ENCODE measurements around the gene ZNF814. TPM values are rescaled to one million over a fixed set of nuclear protein-coding genes. Genes with fewer than 3 reads are reported as not detected.
"Not testable (repeated sequence)": the region's sequence is repeated elsewhere in the genome, so short reads cannot be mapped to it uniquely, and the experiment has no call there.

Gene ZNF814
- total RNA-seq, 2 donors from 2014 or later = 12.1 to 18.1 TPM

DNA sequence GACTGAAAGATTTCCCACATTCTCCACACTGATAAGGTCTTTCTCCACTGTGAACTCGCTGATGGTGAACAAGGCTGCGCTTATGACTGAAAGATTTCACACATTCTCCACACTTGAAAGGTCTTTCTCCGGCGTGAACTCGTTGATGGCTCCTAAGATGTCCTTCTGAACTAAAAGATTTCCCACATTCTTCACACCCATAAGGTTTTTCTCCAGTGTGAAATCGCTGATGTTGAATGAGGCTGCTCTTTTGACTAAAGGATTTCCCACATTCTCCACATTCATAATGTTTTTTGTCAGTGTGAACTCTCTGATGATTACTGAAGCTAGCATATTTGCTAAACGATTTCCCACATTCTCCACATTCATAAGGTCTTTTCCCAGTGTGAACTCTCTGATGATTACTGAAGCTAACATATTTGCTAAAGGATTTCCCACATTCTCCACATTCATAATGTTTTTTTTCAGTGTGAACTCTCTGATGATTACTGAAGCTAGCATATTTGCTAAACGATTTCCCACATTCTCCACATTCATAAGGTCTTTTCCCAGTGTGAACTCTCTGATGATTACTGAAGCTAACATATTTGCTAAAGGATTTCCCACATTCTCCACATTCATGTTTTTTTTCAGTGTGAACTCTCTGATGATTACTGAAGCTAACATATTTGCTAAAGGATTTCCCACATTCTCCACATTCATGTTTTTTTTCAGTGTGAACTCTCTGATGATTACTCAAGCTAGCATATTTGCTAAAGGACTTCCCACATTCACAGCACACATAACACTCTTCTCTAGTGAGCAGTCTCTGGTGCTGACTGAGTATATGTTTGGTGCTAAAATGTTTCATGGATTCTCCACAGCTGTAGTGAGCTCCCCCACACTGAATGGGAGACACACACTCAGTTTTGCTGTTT is 14.7 kb downstream of the ZNF814 start:
- not testable (repeated sequence) for DNase-seq (ENCODE audit: low spot score in 2 of 2); H3K27ac Mint-ChIP-seq; ATAC-seq
- H3K9me3 Mint-ChIP-seq = peaks cover 37 to 48% of the 10 kb centered on the region in 2 donors
- H3K36me3 Mint-ChIP-seq = peaks cover 86 to 93% of the 10 kb centered on the region in 2 donors

DNA sequence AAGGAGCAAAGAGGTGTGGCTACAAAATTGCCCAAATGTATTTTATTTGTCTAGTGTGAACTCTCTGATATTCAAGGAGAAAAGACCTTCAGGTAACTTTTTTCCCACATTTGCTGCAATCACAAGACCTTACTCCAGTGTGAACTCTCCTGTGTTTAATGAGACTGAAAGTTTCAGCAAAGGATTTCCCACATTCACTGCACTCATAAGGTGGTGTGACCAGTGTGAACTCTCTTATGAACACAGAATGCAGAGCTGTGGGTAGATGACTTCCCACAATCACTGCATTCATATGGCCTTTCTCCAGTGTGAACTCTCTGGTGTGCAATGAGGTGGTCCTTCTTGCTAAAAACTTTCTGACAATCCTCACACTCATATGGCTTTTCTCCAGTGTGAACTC is 16.4 kb downstream of the ZNF814 start:
- peaks cover 78 to 93% of the 10 kb centered on the region in 2 donors for H3K36me3 Mint-ChIP-seq
- no peak overlapping the region for H3K27ac Mint-ChIP-seq
- H3K9me3 Mint-ChIP-seq = peaks cover 34 to 48% of the 10 kb centered on the region in 2 donors
- no peak for ATAC-seq
- DNase-seq (ENCODE audit: low spot score in 2 of 2) = no peak

DNA sequence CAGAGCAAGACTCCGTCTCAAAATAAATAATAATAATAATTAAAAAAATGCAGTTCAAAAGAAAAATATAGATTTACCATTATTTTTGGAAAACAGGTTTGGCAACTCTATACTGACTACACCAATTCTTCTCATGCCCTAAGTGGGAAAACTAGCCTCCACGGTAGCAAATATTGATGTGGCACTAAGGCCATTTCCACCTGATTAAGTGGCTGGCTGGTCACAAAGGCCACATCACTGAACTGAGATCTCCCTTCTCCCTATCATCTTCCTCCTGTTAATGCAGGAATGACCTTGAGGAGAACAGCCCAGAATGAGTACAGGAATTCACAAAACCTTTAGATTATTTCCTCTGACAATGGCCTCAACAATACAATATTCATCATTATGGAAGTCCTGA is 18.6 kb downstream of the ZNF814 start:
- DNase-seq (ENCODE audit: low spot score in 2 of 2) (no peak), ATAC-seq (no peak)
- Mint-ChIP-seq H3K27ac (no peak overlapping the region), H3K36me3 (peaks cover 59 to 92% of the 10 kb centered on the region in 2 donors), H3K9me3 (peaks cover 22 to 35% of the 10 kb centered on the region in 2 donors)

DNA sequence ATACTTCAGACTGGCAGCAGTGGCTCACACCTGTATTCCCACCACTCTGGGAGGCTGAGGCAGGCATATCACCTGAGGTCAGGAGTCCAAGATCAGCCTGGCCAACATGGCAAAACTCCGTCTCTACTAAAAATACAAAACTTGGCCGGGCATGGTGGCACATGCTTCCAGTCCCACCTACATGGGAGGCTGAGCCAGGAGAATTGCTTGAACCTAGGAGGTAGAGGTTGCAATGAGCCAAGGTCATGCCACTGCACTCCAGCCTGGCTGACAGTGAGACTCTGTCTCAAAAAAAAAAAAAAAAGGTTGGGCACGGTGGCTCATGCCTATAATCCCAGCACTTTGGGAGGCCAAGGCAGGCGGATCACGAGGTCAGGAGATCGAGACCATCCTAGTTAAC is 19.2 kb downstream of the ZNF814 start:
- not testable (repeated sequence) for DNase-seq (ENCODE audit: low spot score in 2 of 2); H3K27ac Mint-ChIP-seq; ATAC-seq
- peaks cover 25 to 37% of the 10 kb centered on the region in 2 donors for H3K9me3 Mint-ChIP-seq
- peaks cover 59 to 93% of the 10 kb centered on the region in 2 donors for H3K36me3 Mint-ChIP-seq

DNA sequence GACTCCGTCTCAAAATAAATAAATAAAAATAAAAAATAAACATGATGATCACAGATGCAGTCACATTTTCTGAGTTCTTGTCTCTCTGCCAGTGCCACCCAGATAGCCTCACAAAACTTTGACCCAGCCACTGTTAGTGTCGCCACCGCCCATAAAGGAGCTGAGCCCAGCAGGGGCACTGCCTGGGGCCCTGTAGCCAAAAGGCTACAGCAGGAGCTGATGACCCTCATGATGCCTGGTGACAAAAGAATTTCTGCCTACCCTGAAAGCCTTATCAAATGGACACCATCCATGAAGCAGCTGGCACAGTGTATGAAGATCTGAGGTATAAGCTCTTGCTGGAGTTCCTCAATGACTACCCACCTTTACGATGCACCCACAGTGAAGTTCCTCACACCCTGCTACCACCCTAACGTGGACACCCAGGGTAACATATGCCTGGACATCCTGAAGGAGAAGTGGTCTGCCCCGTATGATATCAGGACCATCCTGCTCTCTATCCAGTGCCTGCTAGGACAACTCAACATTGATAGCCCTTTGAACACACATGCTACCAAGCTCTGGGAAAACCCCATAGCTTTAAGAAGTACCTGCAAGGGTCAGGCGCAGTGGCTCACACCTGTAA is 20.9 kb downstream of the ZNF814 start:
- no peak overlapping the region for H3K27ac Mint-ChIP-seq
- H3K36me3 Mint-ChIP-seq = peaks cover 55 to 91% of the 10 kb centered on the region in 2 donors
- H3K9me3 Mint-ChIP-seq = peaks cover 12 to 24% of the 10 kb centered on the region in 2 donors
- no peak for DNase-seq (ENCODE audit: low spot score in 2 of 2)
- no peak for ATAC-seq

DNA sequence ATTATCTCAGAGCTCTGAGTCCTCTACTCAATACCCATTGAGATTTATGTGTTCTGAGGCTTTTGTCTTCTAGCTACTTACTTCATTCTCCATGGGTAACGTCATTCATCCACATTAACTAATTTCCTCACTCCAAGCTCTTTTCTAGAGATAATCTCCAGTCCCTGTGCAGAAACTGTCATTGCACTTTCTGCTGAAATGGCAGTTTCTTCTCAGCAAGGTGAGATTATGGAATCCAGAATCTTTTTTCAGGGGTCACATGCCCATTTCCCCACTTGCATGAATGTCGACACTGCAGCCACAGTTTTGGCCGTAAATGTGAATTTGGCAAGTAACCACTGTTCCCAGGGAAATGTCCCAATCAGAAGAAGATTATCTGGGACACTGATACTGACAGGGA is 26.5 kb downstream of the ZNF814 start:
- not testable (repeated sequence) for ATAC-seq; H3K27ac Mint-ChIP-seq; DNase-seq (ENCODE audit: low spot score in 2 of 2)
- Mint-ChIP-seq H3K9me3 (peaks cover 23 to 31% of the 10 kb centered on the region in 2 donors), H3K36me3 (peaks cover 62 to 93% of the 10 kb centered on the region in 2 donors)

DNA sequence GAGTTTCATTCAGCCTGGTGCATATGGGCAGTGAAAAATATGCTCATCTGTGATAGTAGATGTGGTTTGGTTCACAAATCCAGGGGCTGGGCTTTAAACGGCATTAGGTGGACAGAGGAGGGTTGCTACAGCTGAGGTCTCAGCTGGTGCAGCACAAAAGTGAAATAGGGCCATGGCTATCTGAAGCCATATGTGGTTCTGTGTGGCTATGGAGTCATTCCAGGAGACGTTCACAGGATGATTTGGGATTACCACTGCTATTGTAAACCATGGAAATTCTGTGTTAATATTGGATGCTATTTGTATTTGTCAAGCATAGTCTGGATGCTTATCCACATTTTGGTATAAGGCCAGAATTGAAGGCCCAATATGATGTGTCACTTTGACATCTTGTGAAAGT is 34.7 kb downstream of the ZNF814 start:
- DNase-seq (ENCODE audit: low spot score in 2 of 2); ATAC-seq; H3K27ac Mint-ChIP-seq: not testable (repeated sequence)
- Mint-ChIP-seq H3K9me3 (peaks cover 11 to 24% of the 10 kb centered on the region in 2 donors), H3K36me3 (peaks cover 65 to 86% of the 10 kb centered on the region in 2 donors)

DNA sequence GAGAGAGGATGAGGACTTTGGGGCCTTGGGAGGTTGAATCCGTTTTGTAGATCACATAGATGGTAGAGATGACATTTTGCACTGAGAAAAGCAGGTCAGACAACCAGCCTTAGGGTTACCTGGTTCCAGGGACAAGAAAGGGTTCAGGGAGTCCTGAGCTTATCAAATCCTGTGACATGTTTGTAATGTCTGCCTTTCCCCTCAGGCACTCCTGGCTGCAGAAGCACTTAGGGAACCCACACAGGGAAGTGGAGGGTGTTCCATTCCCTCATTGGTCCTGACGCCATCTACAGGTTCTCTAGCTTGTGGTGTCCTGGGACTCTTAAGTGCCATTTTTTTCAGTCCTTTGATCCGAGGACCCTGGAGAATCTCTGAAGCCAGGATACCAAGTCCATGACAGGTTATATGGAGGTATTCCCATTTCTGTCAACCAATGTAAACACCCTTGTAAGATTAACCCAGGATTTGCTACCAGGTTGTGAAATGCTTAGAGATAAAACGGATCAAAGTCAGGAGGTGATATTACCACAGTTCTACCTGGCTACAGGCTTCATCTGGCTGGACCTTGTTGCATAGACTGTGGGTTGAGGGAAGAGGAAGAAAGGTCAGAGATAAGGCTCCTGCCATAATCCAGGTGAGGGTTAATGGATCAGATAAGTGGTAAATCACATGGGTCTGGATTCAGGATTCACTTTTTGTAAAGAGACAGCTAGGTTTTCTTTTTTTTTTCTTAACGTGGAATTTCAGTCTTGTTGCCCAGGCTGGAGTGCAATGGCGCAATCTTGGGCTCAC is 36.8 kb downstream of the ZNF814 start:
- H3K36me3 Mint-ChIP-seq = peaks cover 51 to 69% of the 10 kb centered on the region in 2 donors
- peaks cover 6 to 19% of the 10 kb centered on the region in 2 donors for H3K9me3 Mint-ChIP-seq
- not testable (repeated sequence) for DNase-seq (ENCODE audit: low spot score in 2 of 2); H3K27ac Mint-ChIP-seq; ATAC-seq

DNA sequence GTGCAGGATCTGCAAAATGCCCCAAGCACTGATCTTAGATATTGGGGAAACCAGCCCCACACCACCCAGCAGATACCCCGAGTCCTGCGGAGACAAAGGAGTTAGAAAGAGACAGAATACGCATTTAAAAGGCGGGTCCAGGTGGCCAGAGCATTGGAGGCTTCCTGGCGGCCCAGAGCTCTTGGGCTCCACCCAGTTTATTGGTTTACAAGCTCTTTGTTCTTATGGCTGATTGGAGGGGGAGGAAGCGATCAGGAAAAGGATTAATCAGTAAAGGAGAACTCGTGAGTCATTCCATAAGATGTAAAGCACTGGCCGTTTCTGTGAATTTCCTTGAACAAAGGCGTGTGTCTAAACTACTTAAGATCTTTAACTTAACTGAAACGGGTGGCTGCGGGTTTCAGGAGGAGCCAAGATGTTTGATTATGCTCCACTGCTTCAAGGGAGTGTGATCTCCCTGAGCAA is 38.3 kb downstream of the ZNF814 start:
- no peak for DNase-seq (ENCODE audit: low spot score in 2 of 2)
- peaks cover 5 to 15% of the 10 kb centered on the region in 2 donors for H3K9me3 Mint-ChIP-seq
- ATAC-seq = no peak
- H3K36me3 Mint-ChIP-seq = peaks cover 37 to 61% of the 10 kb centered on the region in 2 donors
- peak overlapping the region; percentile 95 to 98 for H3K27ac Mint-ChIP-seq

DNA sequence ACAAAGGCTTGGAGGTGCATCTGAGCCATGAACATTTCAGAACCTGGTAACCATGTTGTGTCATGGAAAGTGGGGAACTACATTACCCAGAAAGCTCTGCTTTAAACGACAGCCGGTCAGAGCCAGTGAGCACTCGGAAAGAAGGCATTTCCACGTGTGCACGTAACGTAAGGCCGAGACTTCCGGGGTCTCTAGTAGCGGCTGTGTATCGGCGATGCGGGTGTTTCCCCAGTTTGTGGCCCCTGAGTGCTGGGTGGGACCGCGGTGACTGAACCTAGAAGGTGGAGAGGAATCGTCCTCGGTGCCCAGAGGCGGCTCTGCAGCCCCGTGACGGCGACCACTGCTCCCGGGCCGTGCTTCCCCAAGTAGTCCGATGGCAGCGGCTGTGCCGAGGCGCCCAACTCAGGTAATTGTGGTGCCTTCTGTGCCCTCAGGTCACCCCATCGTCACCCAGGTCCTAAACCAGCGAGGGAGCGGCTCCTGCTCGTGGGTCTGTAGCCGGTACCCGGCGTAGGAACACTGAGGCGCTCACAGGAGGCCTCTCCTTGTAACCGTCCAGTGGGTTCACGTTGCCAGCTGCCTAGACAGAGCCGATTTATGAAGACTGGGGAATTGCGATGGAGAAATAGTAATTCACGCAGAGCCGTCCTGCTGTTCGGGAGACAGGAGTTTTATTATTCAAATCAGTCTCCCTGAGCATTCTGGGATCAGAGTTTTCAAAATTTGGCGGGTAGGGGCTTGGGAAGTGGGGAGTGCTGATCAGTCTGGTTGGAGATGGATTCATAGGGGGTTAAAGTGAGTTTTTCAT is 39.0 kb downstream of the ZNF814 start, which contains the start of gene ZNF587:
Gene ZNF587 (plus strand): TSS at position 194 of the 808 bp plus-strand sequence. CDS start 180 bp downstream, at position 374.
- ATAC-seq (peak; percentile 99 to 100), DNase-seq (ENCODE audit: low spot score in 2 of 2) (peak; percentile 62 to 73)
- H3K36me3 Mint-ChIP-seq = peaks cover 34 to 60% of the 10 kb centered on the region in 2 donors
- peak within 1 kb of the TSS; percentile 95 to 98 for H3K27ac Mint-ChIP-seq
- peaks cover 5 to 15% of the 10 kb centered on the region in 2 donors for H3K9me3 Mint-ChIP-seq

DNA sequence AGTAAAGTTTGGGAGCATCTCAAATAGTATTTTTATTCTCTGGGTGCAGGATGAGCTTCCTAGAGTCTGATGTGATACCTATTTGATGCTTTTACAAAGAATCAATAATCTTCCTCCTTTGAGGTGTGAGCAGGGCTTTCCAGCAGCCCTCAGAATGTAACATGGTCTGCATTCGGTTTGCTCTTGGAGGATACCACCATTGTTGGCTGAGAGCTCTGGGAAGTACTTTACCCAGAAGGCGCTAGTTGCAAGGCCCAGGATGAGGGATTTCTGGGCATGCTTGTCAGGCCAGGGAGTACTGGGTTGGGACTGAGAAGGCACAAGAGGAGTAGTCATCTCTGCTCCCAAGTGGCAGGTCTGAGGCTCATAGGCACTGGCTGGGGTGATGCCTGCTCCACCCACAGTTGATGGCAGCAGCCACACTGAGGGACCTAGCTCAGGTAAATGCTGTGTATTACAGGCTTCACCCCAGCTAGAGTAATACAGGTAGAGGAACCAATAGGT is 39.6 kb downstream of the ZNF814 start:
- H3K27ac Mint-ChIP-seq = peak overlapping the region in 1 of 2 donors; percentile 95
- H3K36me3 Mint-ChIP-seq = peaks cover 38 to 59% of the 10 kb centered on the region in 2 donors
- DNase-seq (ENCODE audit: low spot score in 2 of 2) = not testable (repeated sequence)
- peak; percentile 46 to 52 for ATAC-seq
- H3K9me3 Mint-ChIP-seq = peaks cover 5 to 15% of the 10 kb centered on the region in 2 donors

DNA sequence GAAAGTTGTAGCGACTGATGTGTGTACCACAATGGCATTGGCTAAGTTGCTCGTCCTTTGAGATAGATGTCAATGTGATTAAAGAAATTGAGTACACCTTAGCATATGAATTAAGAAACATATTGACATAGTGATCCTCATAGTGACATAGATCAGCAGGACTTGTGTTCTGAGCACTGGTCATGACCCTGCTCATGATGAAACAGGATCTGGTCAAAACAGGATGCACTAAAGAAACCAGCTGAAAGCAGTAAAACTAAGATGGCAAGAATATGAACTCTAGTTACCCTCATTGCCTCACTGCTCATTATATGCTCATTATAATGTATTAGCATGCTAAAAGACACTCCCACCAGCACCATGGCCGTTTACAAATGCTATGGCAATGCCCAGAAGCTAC is 41.7 kb downstream of the ZNF814 start:
- DNase-seq (ENCODE audit: low spot score in 2 of 2); H3K9me3 Mint-ChIP-seq; H3K27ac Mint-ChIP-seq; ATAC-seq: not testable (repeated sequence)
- peaks cover 28 to 52% of the 10 kb centered on the region in 2 donors for H3K36me3 Mint-ChIP-seq

DNA sequence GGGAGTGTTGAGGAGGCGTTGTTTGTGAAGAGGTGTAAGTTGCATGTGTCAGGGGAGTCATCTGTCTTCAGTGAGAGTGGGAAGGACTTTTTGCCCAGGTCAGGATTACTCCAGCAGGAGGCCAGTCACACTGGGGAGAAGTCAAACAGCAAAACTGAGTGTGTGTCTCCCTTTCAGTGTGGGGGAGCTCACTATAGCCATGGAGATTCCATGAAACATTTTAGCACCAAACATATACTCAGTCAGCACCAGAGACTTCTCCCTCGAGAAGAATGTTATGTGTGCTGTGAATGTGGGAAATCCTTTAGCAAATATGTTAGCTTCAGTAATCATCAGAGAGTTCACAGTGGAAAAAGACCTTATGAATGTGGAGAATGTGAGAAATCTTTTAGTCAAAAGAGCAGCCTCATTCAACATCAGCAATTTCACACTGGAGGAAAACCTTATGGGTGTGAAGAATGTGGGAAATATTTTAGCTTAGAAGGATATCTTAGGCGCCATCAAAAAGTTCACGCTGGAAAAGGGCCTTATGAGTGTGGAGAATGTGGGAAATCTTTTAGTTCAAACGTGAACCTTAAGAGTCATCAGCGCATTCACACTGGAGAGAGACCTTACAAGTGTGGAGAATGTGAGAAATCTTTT is 47.6 kb downstream of the ZNF814 start:
- no peaks in the 10 kb centered on the region for H3K9me3 Mint-ChIP-seq

DNA sequence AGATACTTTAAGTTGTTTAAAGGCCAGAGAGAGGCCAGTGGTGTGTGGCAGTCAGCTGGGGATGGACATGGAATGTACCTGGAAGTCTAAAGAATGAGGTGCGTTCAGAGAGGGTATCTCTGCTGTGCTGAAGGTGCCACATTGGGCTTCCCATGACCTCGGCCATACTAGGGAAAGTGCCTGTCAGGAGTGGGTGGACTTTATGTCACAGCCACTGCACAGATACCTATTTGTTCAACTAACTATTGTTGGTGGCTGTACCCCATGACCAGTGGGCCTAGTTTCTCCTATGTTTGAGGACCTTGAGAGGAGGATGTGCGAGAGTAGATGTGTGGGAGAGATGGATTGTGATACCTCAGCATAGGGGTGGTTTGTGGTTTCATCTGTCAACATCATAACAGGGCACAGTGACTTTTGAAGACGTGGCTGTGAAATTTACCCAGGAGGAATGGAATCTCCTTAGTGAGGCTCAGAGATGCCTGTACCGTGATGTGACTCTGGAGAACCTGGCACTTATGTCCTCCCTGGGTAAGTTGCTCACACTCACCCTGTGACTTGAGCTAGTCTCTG is 50.1 kb downstream of the ZNF814 start:
- DNase-seq (ENCODE audit: low spot score in 2 of 2); H3K9me3 Mint-ChIP-seq: not testable (repeated sequence)
- ATAC-seq = peak; percentile 66 to 69
- Mint-ChIP-seq H3K27ac (peak overlapping the region; percentile 51 to 86), H3K36me3 (peaks cover 4 to 21% of the 10 kb centered on the region in 2 donors)

More for the DNA sequence above, 47.6 kb downstream of the ZNF814 start:
- DNase-seq (ENCODE audit: low spot score in 2 of 2) (no peak), ATAC-seq (no peak)
- Mint-ChIP-seq H3K27ac (no peak overlapping the region), H3K36me3 (peaks cover 8 to 37% of the 10 kb centered on the region in 2 donors)
